GM06990 (cell line): Measurements from ENCODE around the gene ERRFI1.

Experiments used
- DNase-seq: peaks from one replicate; pipeline ENCODE4 v3.0.0-alpha.2; 2011; ENCODE audit not compliant: insufficient read length; ENCODE audit errors: extremely low read depth
- H3K27me3 ChIP-seq: replicated peaks from 2 replicates; pipeline ENCODE4 v1.6.0; 2011; ENCODE audit warnings: low read length; ENCODE audit not compliant: control insufficient read depth, insufficient read depth
- H3K36me3 ChIP-seq: 2 replicates; pipeline ENCODE4 v1.5.1; 2011; ENCODE audit warnings: low read length; ENCODE audit not compliant: control insufficient read depth, insufficient read depth
- H3K4me3 ChIP-seq: replicated peaks from 2 replicates; pipeline ENCODE4 v1.5.1; 2011; ENCODE audit warnings: low read depth, mild to moderate bottlenecking, control low read depth, low read length
- TF ChIP-seq, protein P1 (sequence below): IDR thresholded peaks from 2 replicates; pipeline ENCODE4 v1.5.1; 2011; ENCODE audit warnings: low read length, control low read depth, mild to moderate bottlenecking, inconsistent platforms; ENCODE audit not compliant: insufficient read depth, poor library complexity, severe bottlenecking

Gene ERRFI1

DNA sequence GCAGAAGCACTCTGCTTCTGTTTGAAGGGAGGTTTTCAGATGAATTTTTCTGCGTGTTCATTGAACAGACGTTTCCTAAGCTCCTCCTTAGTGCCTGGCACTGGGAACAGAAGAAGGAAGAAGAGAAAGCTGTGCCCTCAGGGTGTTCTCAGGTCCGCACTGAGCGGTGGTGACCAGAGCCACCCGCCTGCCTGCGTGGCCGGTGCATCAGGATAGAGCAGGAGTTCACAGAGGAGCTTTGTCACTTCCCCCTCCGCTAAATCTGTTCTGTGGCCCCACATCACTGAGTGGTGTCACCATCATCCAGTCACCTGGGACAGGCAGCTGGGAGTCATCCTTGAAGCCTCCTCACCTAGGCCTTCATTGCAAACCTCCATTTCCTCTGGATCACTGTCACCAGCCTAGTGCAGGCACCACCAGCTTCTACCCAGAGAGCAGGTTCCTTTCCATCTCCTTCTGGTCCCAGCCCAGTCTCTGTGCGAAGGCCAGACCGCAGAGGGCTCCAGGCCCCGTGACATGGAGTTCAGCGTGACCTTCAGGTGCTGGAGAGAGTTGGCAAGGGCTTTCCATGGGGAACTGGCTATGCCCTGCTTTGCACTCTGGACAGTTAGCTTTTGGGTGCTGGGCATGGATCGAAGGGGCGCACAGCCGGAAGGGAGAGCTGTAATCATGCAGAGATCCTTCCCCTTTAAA, 42.9 kb downstream of the ERRFI1 start:
- TF ChIP-seq, protein P1, sequence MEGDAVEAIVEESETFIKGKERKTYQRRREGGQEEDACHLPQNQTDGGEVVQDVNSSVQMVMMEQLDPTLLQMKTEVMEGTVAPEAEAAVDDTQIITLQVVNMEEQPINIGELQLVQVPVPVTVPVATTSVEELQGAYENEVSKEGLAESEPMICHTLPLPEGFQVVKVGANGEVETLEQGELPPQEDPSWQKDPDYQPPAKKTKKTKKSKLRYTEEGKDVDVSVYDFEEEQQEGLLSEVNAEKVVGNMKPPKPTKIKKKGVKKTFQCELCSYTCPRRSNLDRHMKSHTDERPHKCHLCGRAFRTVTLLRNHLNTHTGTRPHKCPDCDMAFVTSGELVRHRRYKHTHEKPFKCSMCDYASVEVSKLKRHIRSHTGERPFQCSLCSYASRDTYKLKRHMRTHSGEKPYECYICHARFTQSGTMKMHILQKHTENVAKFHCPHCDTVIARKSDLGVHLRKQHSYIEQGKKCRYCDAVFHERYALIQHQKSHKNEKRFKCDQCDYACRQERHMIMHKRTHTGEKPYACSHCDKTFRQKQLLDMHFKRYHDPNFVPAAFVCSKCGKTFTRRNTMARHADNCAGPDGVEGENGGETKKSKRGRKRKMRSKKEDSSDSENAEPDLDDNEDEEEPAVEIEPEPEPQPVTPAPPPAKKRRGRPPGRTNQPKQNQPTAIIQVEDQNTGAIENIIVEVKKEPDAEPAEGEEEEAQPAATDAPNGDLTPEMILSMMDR, result no peak
- DNase-seq, result no peak
- Histone ChIP-seq H3K27me3 (no peaks in the 10 kb centered on the region), H3K36me3 (peaks cover 34% of the 10 kb centered on the region), H3K4me3 (no peak overlapping the region)

DNA sequence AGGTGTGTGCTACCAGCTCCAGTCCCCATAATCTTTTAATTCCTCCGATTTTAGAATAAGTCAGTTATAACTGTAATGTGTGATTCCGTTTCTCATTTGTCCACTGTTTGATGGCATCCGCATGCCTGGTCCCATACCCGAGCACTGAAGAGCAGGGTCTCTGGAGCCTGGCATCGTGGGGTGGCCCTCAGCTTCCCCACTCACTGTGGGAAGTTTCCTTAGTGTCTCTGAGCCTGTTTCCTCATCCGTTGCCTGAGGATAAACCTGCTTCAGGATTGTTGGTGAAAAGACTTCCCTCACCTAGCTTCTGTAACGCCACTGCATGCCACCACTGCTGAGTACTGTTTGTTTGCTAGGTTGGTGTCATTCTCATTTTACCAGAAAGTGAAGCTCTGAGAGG, 45.1 kb downstream of the ERRFI1 start:
- TF ChIP-seq, protein P1, result no peak
- no peak overlapping the region for H3K4me3 ChIP-seq
- no peak for DNase-seq
- no peaks in the 10 kb centered on the region for H3K27me3 ChIP-seq
- peaks cover 35% of the 10 kb centered on the region for H3K36me3 ChIP-seq

DNA sequence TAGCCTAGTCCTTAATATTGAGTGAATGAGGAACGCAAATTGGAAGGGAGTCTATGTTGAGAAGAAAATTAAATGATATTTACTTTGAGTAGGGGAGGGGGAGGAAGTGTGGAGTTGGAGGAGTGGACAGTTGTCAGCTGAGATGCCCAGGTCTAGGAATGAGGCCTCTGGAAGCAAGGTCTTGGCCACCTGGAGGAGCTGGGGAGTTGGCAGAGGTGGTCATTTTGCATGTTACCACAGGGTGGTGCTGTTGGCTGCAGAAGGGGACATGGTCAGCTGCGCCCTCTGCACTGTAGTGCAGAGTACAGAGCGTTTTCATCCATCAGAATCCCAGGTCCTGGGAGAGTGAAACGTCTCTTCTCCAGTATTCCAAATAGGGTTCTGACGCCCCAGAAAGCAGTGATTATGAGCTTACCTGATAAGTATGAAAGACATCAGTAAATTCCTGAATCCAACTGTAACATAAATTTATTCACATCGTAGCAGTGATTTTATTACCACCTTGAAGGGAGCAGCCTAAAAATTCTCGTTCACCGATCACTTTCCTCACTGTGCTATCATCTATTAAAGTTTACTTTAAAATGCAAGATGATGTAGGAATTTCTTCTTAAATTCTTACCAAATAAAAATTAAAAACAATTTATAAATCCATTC, 50.8 kb downstream of the ERRFI1 start:
- no peak overlapping the region for H3K4me3 ChIP-seq
- DNase-seq, result no peak
- TF ChIP-seq, protein P1, result peak; percentile 76
- no peaks in the 10 kb centered on the region for H3K27me3 ChIP-seq
- H3K36me3 ChIP-seq, result peaks cover 24% of the 10 kb centered on the region

DNA sequence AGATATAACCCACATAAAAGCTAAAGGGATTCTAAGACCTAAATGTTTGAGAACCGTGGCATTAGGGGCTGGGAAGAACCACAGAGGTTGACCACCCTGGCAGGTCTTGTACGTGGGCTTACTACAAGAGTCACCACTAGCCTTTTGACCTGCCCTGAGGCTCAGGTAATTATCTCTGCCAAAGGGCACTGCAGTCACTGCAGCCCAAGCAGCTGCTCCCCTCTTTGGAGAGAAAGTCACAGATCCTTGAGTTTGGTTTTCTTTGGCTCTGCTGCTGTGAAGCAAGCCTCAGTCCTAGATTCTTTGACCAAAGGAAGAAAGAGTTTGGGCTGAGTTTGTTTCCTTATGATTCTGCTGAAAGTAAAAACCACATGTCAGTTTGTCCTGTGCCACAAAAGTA, 53.0 kb downstream of the ERRFI1 start:
- H3K27me3 ChIP-seq, result no peaks in the 10 kb centered on the region
- H3K36me3 ChIP-seq, result peaks cover 23% of the 10 kb centered on the region
- TF ChIP-seq, protein P1, result no peak
- no peak overlapping the region for H3K4me3 ChIP-seq
- DNase-seq, result no peak

- DNase-seq, result no peak
- no peaks in the 10 kb centered on the region for H3K27me3 ChIP-seq
- peaks cover 21% of the 10 kb centered on the region for H3K36me3 ChIP-seq
- TF ChIP-seq, protein P1, result no peak
- H3K4me3 ChIP-seq, result no peak overlapping the region
Observed at GRCh38 chr1:7972285-7972684, 53.8 kb downstream of the ERRFI1 start.
